Measurements from ENCODE around the gene RNF224. TPM values are rescaled to one million over a fixed set of nuclear protein-coding genes. Genes with fewer than 3 reads are reported as not detected.
A peak's percentile ranks its signal among the peaks of the same experiment; 100 is the strongest.

The RNF224 gene
- total and polyA plus RNA-seq, 2 of the 13 experiments (the other 11 are each of a cell fraction or from before 2014, with no cell fraction given): 0.09 TPM; not detected in 1

GRCh38 chr9:137198902-137199283 lies 28.4 kb upstream of the RNF224 start (continued):
- no peak for TF ChIP-seq ZSCAN5A (CRISPR knock-in tag; IDR thresholded peaks at IDR 0.05; ENCODE audit: borderline replicate concordance)
- no peak for TF ChIP-seq ZNF713 (CRISPR knock-in tag; IDR thresholded peaks at IDR 0.05)
- no peak for TF ChIP-seq ZNF770 (CRISPR knock-in tag; IDR thresholded peaks at IDR 0.05)
- no peak for TF ChIP-seq ZNF513 (CRISPR knock-in tag; conservative IDR thresholded peaks at IDR 0.05)
- 0 out of 2 replicates have a peak, but pooled peaks have one; percentile 20 for TF ChIP-seq HIC2 (CRISPR knock-in tag; IDR thresholded peaks at IDR 0.05; ENCODE audit: low read depth)
- TF ChIP-seq ZNF761 (CRISPR knock-in tag; conservative IDR thresholded peaks at IDR 0.05): no peak
- TF ChIP-seq YY1 (IDR thresholded peaks at IDR 0.05; ENCODE audit: insufficient read depth, insufficient replicate concordance, low read depth, low read length): no peak
- TF ChIP-seq ZNF709 (CRISPR knock-in tag; IDR thresholded peaks at IDR 0.05): 0 out of 2 replicates have a peak, but pooled peaks have one; percentile 38
- TF ChIP-seq ZNF574 (CRISPR knock-in tag; IDR thresholded peaks at IDR 0.05): peak; percentile 24; the same call in 1 of the 2 replicates
- no peak for TF ChIP-seq ZNF619 (CRISPR knock-in tag; IDR thresholded peaks at IDR 0.05)
- peak; percentile 48 for TF ChIP-seq AGO2 (optimal IDR thresholded peaks at IDR 0.05; ENCODE audit: low read depth, low read length)
- TF ChIP-seq SIN3B (IDR thresholded peaks at IDR 0.05; ENCODE audit: low read length): no peak
- TF ChIP-seq TP53 (CRISPR knock-in tag; conservative IDR thresholded peaks at IDR 0.05): 0 out of 2 replicates have a peak, but pooled peaks have one; percentile 32
- peak; percentile 14 for TF ChIP-seq XRCC5 (optimal IDR thresholded peaks at IDR 0.05; ENCODE audit: low read length)
- peak; percentile 45; the same call in 1 of the 2 replicates for TF ChIP-seq ZNF784 (CRISPR knock-in tag; IDR thresholded peaks at IDR 0.05; ENCODE audit: borderline replicate concordance)
- no peak for TF ChIP-seq GABPA (IDR thresholded peaks at IDR 0.05; ENCODE audit: low read depth, low read length)
- no peak for TF ChIP-seq GABPA (CRISPR knock-in tag; IDR thresholded peaks at IDR 0.05; ENCODE audit: low read depth)
- no peak for TF ChIP-seq PLSCR1 (CRISPR knock-in tag; IDR thresholded peaks at IDR 0.05; ENCODE audit: borderline replicate concordance)
